HCT116 (cell line): Measurements from ENCODE around the gene FRMD4B. TPM values are rescaled to one million over a fixed set of nuclear protein-coding genes. Genes with fewer than 3 reads are reported as not detected.

ENCODE experiments used
- ATAC-seq: fragments of 200-7000 bp; cut with Tn5 transposase; 2 replicates; pipeline ENCODE4 v1.9.1; 2020; ENCODE audit warnings: mild to moderate bottlenecking, moderate library complexity
- BruUV-seq: library from RNA; stranded (reverse); fragments of 400-500 nt; replicated peaks from 2 replicates; lab custom pipeline; 2021; lab: Mats Ljungman, UMichigan
- CTCF ChIA-PET: fragments of 300-600 bp; sonication (Branson Sonifier 250); formaldehyde crosslinking; loops from one replicate; lab custom pipeline; 2021; ENCODE audit warnings: antibody characterized with exemption; lab: Charles Lee
- POLR2A ChIA-PET: fragments of 300-600, 350-600 bp; sonication (Branson Sonifier 250); formaldehyde crosslinking; loops from one replicate; lab custom pipeline; 2021; ENCODE audit warnings: antibody characterized with exemption; lab: Charles Lee
- RAD21 ChIA-PET, 2 experiments: fragments of 300-600 bp; sonication (Branson Sonifier 250); formaldehyde crosslinking; loops; one replicate each; lab custom pipeline; 2023; ENCODE audit warnings: low total read pairs in 2 of 2; ENCODE audit not compliant: uncharacterized antibody in 2 of 2, unreplicated experiment in 2 of 2, low non-redundant PET in 1 of 2; lab: Charles Lee
- DNase-seq: peaks from one replicate; pipeline ENCODE4 v3.0.0-alpha.2; 2010; ENCODE audit warnings: low read depth, low spot score
- H2AFZ ChIP-seq: fragments of 200-600 bp; shearing (Covaris generic), sonication (generic); 2 replicates; pipeline ENCODE4 v1.6.1; 2017; ENCODE audit warnings: low read depth, mixed run types, mixed read lengths, antibody characterized with exemption, low read length; ENCODE audit not compliant: poor library complexity, severe bottlenecking
- H3K27ac ChIP-seq: 2 replicates; pipeline ENCODE4 v1.5.1; 2012; ENCODE audit warnings: low read depth, low read length
- H3K27me3 ChIP-seq: fragments of 200-600 bp; sonication (generic); 2 replicates; pipeline ENCODE4 v1.6.1; 2016; ENCODE audit warnings: mixed run types, low read length, mixed read lengths; ENCODE audit not compliant: insufficient read depth
- H3K36me3 ChIP-seq, 2 experiments: fragments of 200-500 bp in 1 of 2; fragments of 200-600 bp in 1 of 2; sonication (Bioruptor generic) in 1 of 2; sonication (generic) in 1 of 2; 2 replicates each; pipeline versions ENCODE4 v1.5.1 to v1.6.1; 2014 to 2016; ENCODE audit warnings: low read length in 2 of 2, inconsistent platforms in 1 of 2, mixed read lengths in 1 of 2, mixed run types in 1 of 2; ENCODE audit not compliant: insufficient read depth in 2 of 2, control insufficient read depth in 1 of 2
- H3K4me1 ChIP-seq, 2 experiments: fragments of 200-600 bp in 1 of 2; sonication (generic) in 1 of 2; 2 replicates each; pipeline versions ENCODE4 v1.5.1 to v1.6.1; 2012 to 2017; ENCODE audit warnings: low read length in 2 of 2, inconsistent platforms in 1 of 2, mild to moderate bottlenecking in 1 of 2, mixed read lengths in 1 of 2, mixed run types in 1 of 2, moderate library complexity in 1 of 2; ENCODE audit not compliant: insufficient read depth in 2 of 2, control insufficient read depth in 1 of 2
- H3K4me2 ChIP-seq: fragments of 200-600 bp; sonication (generic); 2 replicates; pipeline ENCODE4 v1.6.1; 2017; ENCODE audit warnings: mixed run types, low read length, mixed read lengths
- H3K4me3 ChIP-seq, 2 experiments: fragments of 200-600 bp in 1 of 2; sonication (generic) in 1 of 2; replicated peaks in 1 of 2; 2 replicates each; pipeline ENCODE4 v1.5.1; 2011 to 2016; ENCODE audit warnings: low read length in 2 of 2, control low read depth in 1 of 2, low read depth in 1 of 2, mild to moderate bottlenecking in 1 of 2, mixed read lengths in 1 of 2, mixed run types in 1 of 2
- H3K79me2 ChIP-seq: fragments of 200-600 bp; sonication (generic); 2 replicates; pipeline ENCODE4 v1.6.1; 2017; ENCODE audit warnings: mild to moderate bottlenecking, mixed run types, low read length, moderate library complexity, mixed read lengths; ENCODE audit not compliant: insufficient read depth
- H3K9ac ChIP-seq: fragments of 200-600 bp; sonication (generic); 2 replicates; pipeline ENCODE4 v1.6.1; 2016; ENCODE audit warnings: low read length, mixed read lengths
- H3K9me2 ChIP-seq: fragments of 200-600 bp; sonication (generic), shearing (Covaris generic); 2 replicates; pipeline ENCODE4 v1.6.1; 2017; ENCODE audit warnings: mixed run types, mild to moderate bottlenecking, moderate library complexity; ENCODE audit not compliant: insufficient read depth
- H3K9me3 ChIP-seq, 2 experiments: fragments of 200-500 bp in 1 of 2; fragments of 200-600 bp in 1 of 2; sonication (Bioruptor generic) in 1 of 2; sonication (generic) in 1 of 2; 2 replicates each; pipeline ENCODE4 v1.6.1; 2014 to 2017; ENCODE audit warnings: low read length in 2 of 2, mixed read lengths in 2 of 2, inconsistent platforms in 1 of 2, low read depth in 1 of 2, mild to moderate bottlenecking in 1 of 2, mixed run types in 1 of 2, moderate library complexity in 1 of 2; ENCODE audit not compliant: control insufficient read depth in 1 of 2, insufficient read depth in 1 of 2
- H4K20me1 ChIP-seq: fragments of 200-600 bp; sonication (generic), shearing (Covaris generic); 2 replicates; pipeline ENCODE4 v1.6.1; 2017; ENCODE audit warnings: mixed run types, mild to moderate bottlenecking, moderate library complexity; ENCODE audit not compliant: insufficient read depth
- CBX3 ChIP-seq: IDR thresholded peaks from 2 replicates; pipeline ENCODE4 v1.6.1; 2012; ENCODE audit warnings: low read depth
- FOSL1 ChIP-seq: IDR thresholded peaks from 2 replicates; pipeline ENCODE4 v1.6.1; 2012; ENCODE audit warnings: low read depth
- JUND ChIP-seq: IDR thresholded peaks from 2 replicates; pipeline ENCODE4 v1.6.1; 2012
- MAX ChIP-seq: IDR thresholded peaks from 2 replicates; pipeline ENCODE4 v1.6.1; 2012
- POLR2A ChIP-seq: IDR thresholded peaks from 2 replicates; pipeline ENCODE4 v1.7.0; 2011; ENCODE audit warnings: borderline replicate concordance; ENCODE audit not compliant: insufficient read depth, insufficient read length; ENCODE audit errors: extremely low read depth
- RAD21 ChIP-seq: IDR thresholded peaks from 2 replicates; pipeline ENCODE4 v1.6.1; 2012; ENCODE audit warnings: low read depth, mild to moderate bottlenecking
- REST ChIP-seq: IDR thresholded peaks from 2 replicates; pipeline ENCODE4 v1.6.1; 2012; ENCODE audit warnings: low read depth
- SIN3A ChIP-seq: IDR thresholded peaks from 2 replicates; pipeline ENCODE4 v1.6.1; 2012; ENCODE audit warnings: low read depth
- YY1 ChIP-seq: IDR thresholded peaks from 2 replicates; pipeline ENCODE4 v1.6.1; 2011; ENCODE audit warnings: low read length, low read depth, moderate library complexity, mild to moderate bottlenecking; ENCODE audit not compliant: insufficient replicate concordance; ENCODE audit errors: extremely low read depth
- intact Hi-C: fragments of 100-400 bp; cut with micrococcal nuclease; formaldehyde crosslinking; loops from 2 replicates; pipeline ENCODE4 v1.10.0; 2022
- total RNA-seq: library from RNA; stranded (reverse); gene quantifications from one replicate; pipeline ENCODE4 v1.2.1, GENCODE V29; 2021; ENCODE audit not compliant: unreplicated experiment

Gene FRMD4B
- total RNA-seq, 1 experiment from 2014 or later = 2.0 TPM

- Histone ChIP-seq H3K27ac (no peak overlapping the region), H3K9ac (no peak overlapping the region), H3K79me2 (no peaks in the 10 kb centered on the region), H3K4me1 (no peaks in the 10 kb centered on the region), H2AFZ (no peak overlapping the region), H3K36me3 (no peaks in the 10 kb centered on the region), H3K27me3 (no peaks in the 10 kb centered on the region), H3K4me2 (no peak overlapping the region), H4K20me1 (no peaks in the 10 kb centered on the region), H3K9me2 (no peaks in the 10 kb centered on the region), H3K4me3 (no peak overlapping the region), H3K9me3 (no peaks in the 10 kb centered on the region)
- DNase-seq (no peak), ATAC-seq (no peak)
- CTCF ChIA-PET = interaction anchor here (1.5 kb wide), 1 partner anchor 152 kb away, joined by 4 read pairs; no protein-coding TSS in a partner anchor
- no TSS peak for BruUV-seq
- TF ChIP-seq RAD21 = no peak
- TF ChIP-seq MAX = no peak
- TF ChIP-seq CBX3 = no peak
- no peak for TF ChIP-seq REST
- no peak for TF ChIP-seq JUND
- no peak for TF ChIP-seq SIN3A
- no peak for TF ChIP-seq YY1
- TF ChIP-seq POLR2A = no peak
- TF ChIP-seq FOSL1 = no peak
- TF ChIP-seq, all 23 proteins: peak for 0
- intact Hi-C loops = no loop called here
- POLR2A ChIA-PET = no interaction called here
- RAD21 ChIA-PET = no interaction called here
Observed at GRCh38 chr3:69313251-69313650, 72.6 kb downstream of the FRMD4B start.
